ENCODE measurements around the gene MRGPRX2. TPM values are rescaled to one million over a fixed set of nuclear protein-coding genes. Genes with fewer than 3 reads are reported as not detected.

The MRGPRX2 gene
- not detected for total RNA-seq

GRCh38 chr11:19060629-19061028 is at the start of gene MRGPRX2:
MRGPRX2 (minus strand) TSS chr11:19060717; CDS start chr11:19056402, 4,315 bp downstream.
- ATAC-seq: peak; percentile 41 to 66
- peaks cover 22% of the 10 kb centered on the region for H3K4me1 Mint-ChIP-seq (ENCODE audit: low read depth)

GRCh38 chr11:19110295-19110694 is 49.8 kb upstream of the MRGPRX2 start:
- H3K4me3 Mint-ChIP-seq: no peak overlapping the region
- no peaks in the 10 kb centered on the region for H3K36me3 Mint-ChIP-seq (ENCODE audit: insufficient read depth)
- H3K27me3 Mint-ChIP-seq (ENCODE audit: low read depth): peaks cover 5% of the 10 kb centered on the region
- DNase-seq: no peak
- H3K9me3 Mint-ChIP-seq: no peaks in the 10 kb centered on the region
- ATAC-seq: no peak
- H3K4me1 Mint-ChIP-seq (ENCODE audit: low read depth): no peaks in the 10 kb centered on the region

More at GRCh38 chr11:19060629-19061028, at the start of gene MRGPRX2:
- Mint-ChIP-seq H3K36me3 (ENCODE audit: insufficient read depth) (no peaks in the 10 kb centered on the region), H3K27me3 (ENCODE audit: low read depth) (peaks cover 6% of the 10 kb centered on the region), H3K4me3 (no peak within 1 kb of the TSS), H3K9me3 (no peaks in the 10 kb centered on the region)
- DNase-seq: no peak

- no peak for ATAC-seq
- H3K4me3 Mint-ChIP-seq: no peak overlapping the region
Observed at GRCh38 chr11:19107125-19107524, 46.6 kb upstream of the MRGPRX2 start.

GRCh38 chr11:19105011-19105410 is 44.5 kb upstream of the MRGPRX2 start:
- Mint-ChIP-seq H3K4me3 (no peak overlapping the region), H3K4me1 (ENCODE audit: low read depth) (no peaks in the 10 kb centered on the region), H3K9me3 (peaks cover 8% of the 10 kb centered on the region), H3K36me3 (ENCODE audit: insufficient read depth) (no peaks in the 10 kb centered on the region), H3K27me3 (ENCODE audit: low read depth) (peaks cover 5% of the 10 kb centered on the region)
- ATAC-seq (no peak), DNase-seq (no peak)

More at GRCh38 chr11:19107125-19107524, 46.6 kb upstream of the MRGPRX2 start:
- H3K27me3 Mint-ChIP-seq (ENCODE audit: low read depth): peaks cover 5% of the 10 kb centered on the region
- no peak for DNase-seq
- H3K36me3 Mint-ChIP-seq (ENCODE audit: insufficient read depth): no peaks in the 10 kb centered on the region
- no peaks in the 10 kb centered on the region for H3K4me1 Mint-ChIP-seq (ENCODE audit: low read depth)
- no peaks in the 10 kb centered on the region for H3K9me3 Mint-ChIP-seq

GRCh38 chr11:19102521-19102900 is 42.0 kb upstream of the MRGPRX2 start:
- ATAC-seq (no peak), DNase-seq (no peak)
- H3K4me1 Mint-ChIP-seq (ENCODE audit: low read depth): no peaks in the 10 kb centered on the region
- peaks cover 14% of the 10 kb centered on the region for H3K27me3 Mint-ChIP-seq (ENCODE audit: low read depth)
- H3K9me3 Mint-ChIP-seq: peaks cover 8% of the 10 kb centered on the region
- no peak overlapping the region for H3K4me3 Mint-ChIP-seq
- H3K36me3 Mint-ChIP-seq (ENCODE audit: insufficient read depth): no peaks in the 10 kb centered on the region

GRCh38 chr11:19101796-19102520 is 41.4 kb upstream of the MRGPRX2 start:
- no peak for DNase-seq
- no peak for ATAC-seq
- peaks cover 8% of the 10 kb centered on the region for H3K9me3 Mint-ChIP-seq
- H3K36me3 Mint-ChIP-seq (ENCODE audit: insufficient read depth): no peaks in the 10 kb centered on the region
- peaks cover 11% of the 10 kb centered on the region for H3K27me3 Mint-ChIP-seq (ENCODE audit: low read depth)
- no peaks in the 10 kb centered on the region for H3K4me1 Mint-ChIP-seq (ENCODE audit: low read depth)
- H3K4me3 Mint-ChIP-seq: no peak overlapping the region

GRCh38 chr11:19100885-19101284 is 40.4 kb upstream of the MRGPRX2 start:
- DNase-seq (no peak), ATAC-seq (no peak)
- Mint-ChIP-seq H3K27me3 (ENCODE audit: low read depth) (peaks cover 15% of the 10 kb centered on the region), H3K9me3 (peaks cover 8% of the 10 kb centered on the region), H3K36me3 (ENCODE audit: insufficient read depth) (no peaks in the 10 kb centered on the region), H3K4me1 (ENCODE audit: low read depth) (no peaks in the 10 kb centered on the region), H3K4me3 (no peak overlapping the region)

- Mint-ChIP-seq H3K4me3 (no peak overlapping the region), H3K9me3 (peaks cover 8% of the 10 kb centered on the region), H3K36me3 (ENCODE audit: insufficient read depth) (no peaks in the 10 kb centered on the region), H3K27me3 (ENCODE audit: low read depth) (peaks cover 17% of the 10 kb centered on the region), H3K4me1 (ENCODE audit: low read depth) (no peaks in the 10 kb centered on the region)
- no peak for ATAC-seq
- no peak for DNase-seq
Observed at GRCh38 chr11:19099093-19099492, 38.6 kb upstream of the MRGPRX2 start.

GRCh38 chr11:19094859-19095258 is 34.3 kb upstream of the MRGPRX2 start:
- H3K36me3 Mint-ChIP-seq (ENCODE audit: insufficient read depth): no peaks in the 10 kb centered on the region
- H3K4me3 Mint-ChIP-seq: no peak overlapping the region
- DNase-seq (no peak), ATAC-seq (no peak)
- H3K4me1 Mint-ChIP-seq (ENCODE audit: low read depth): no peaks in the 10 kb centered on the region
- peaks cover 19% of the 10 kb centered on the region for H3K27me3 Mint-ChIP-seq (ENCODE audit: low read depth)
- H3K9me3 Mint-ChIP-seq: no peaks in the 10 kb centered on the region

- H3K4me1 Mint-ChIP-seq (ENCODE audit: low read depth): no peaks in the 10 kb centered on the region
- DNase-seq (no peak), ATAC-seq (no peak)
- no peak overlapping the region for H3K4me3 Mint-ChIP-seq
- H3K36me3 Mint-ChIP-seq (ENCODE audit: insufficient read depth): no peaks in the 10 kb centered on the region
- no peaks in the 10 kb centered on the region for H3K9me3 Mint-ChIP-seq
- H3K27me3 Mint-ChIP-seq (ENCODE audit: low read depth): peaks cover 14% of the 10 kb centered on the region
Observed at GRCh38 chr11:19093976-19094375, 33.5 kb upstream of the MRGPRX2 start.

- Mint-ChIP-seq H3K36me3 (ENCODE audit: insufficient read depth) (no peaks in the 10 kb centered on the region), H3K27me3 (ENCODE audit: low read depth) (peaks cover 10% of the 10 kb centered on the region), H3K4me1 (ENCODE audit: low read depth) (no peaks in the 10 kb centered on the region), H3K9me3 (no peaks in the 10 kb centered on the region), H3K4me3 (no peak overlapping the region)
- ATAC-seq (no peak), DNase-seq (no peak)
Observed at GRCh38 chr11:19092850-19093249, 32.3 kb upstream of the MRGPRX2 start.

GRCh38 chr11:19092342-19092741 is 31.8 kb upstream of the MRGPRX2 start:
- no peak for ATAC-seq
- H3K9me3 Mint-ChIP-seq: no peaks in the 10 kb centered on the region
- no peaks in the 10 kb centered on the region for H3K36me3 Mint-ChIP-seq (ENCODE audit: insufficient read depth)
- H3K4me3 Mint-ChIP-seq: no peak overlapping the region
- peaks cover 10% of the 10 kb centered on the region for H3K27me3 Mint-ChIP-seq (ENCODE audit: low read depth)
- no peak for DNase-seq
- no peaks in the 10 kb centered on the region for H3K4me1 Mint-ChIP-seq (ENCODE audit: low read depth)

GRCh38 chr11:19091366-19091765 is 30.8 kb upstream of the MRGPRX2 start:
- Mint-ChIP-seq H3K36me3 (ENCODE audit: insufficient read depth) (no peaks in the 10 kb centered on the region), H3K9me3 (no peaks in the 10 kb centered on the region), H3K27me3 (ENCODE audit: low read depth) (peaks cover 11% of the 10 kb centered on the region), H3K4me1 (ENCODE audit: low read depth) (no peaks in the 10 kb centered on the region), H3K4me3 (no peak overlapping the region)
- no peak for DNase-seq
- ATAC-seq: no peak

GRCh38 chr11:19089421-19089820 is 28.9 kb upstream of the MRGPRX2 start:
- no peak overlapping the region for H3K4me3 Mint-ChIP-seq
- ATAC-seq (no peak), DNase-seq (no peak)
- H3K4me1 Mint-ChIP-seq (ENCODE audit: low read depth): no peaks in the 10 kb centered on the region
- H3K36me3 Mint-ChIP-seq (ENCODE audit: insufficient read depth): no peaks in the 10 kb centered on the region
- no peaks in the 10 kb centered on the region for H3K9me3 Mint-ChIP-seq
- peaks cover 5% of the 10 kb centered on the region for H3K27me3 Mint-ChIP-seq (ENCODE audit: low read depth)

GRCh38 chr11:19088791-19089190 is 28.3 kb upstream of the MRGPRX2 start:
- Mint-ChIP-seq H3K36me3 (ENCODE audit: insufficient read depth) (no peaks in the 10 kb centered on the region), H3K9me3 (no peaks in the 10 kb centered on the region), H3K4me1 (ENCODE audit: low read depth) (no peaks in the 10 kb centered on the region), H3K27me3 (ENCODE audit: low read depth) (peaks cover 5% of the 10 kb centered on the region), H3K4me3 (no peak overlapping the region)
- DNase-seq: no peak
- ATAC-seq: no peak

Data from activated T-cell treated with anti-CD3 and anti-CD28 coated beads, Interleukin-2, amount 50 U/mL, for 4 hours (primary cell).